Left kidney (tissue), 8 donors: ENCODE results near the gene GTPBP2. TPM values are rescaled to one million over a fixed set of nuclear protein-coding genes. Genes with fewer than 3 reads are reported as not detected.

ENCODE experiments used
- DNase-seq: peaks from one replicate; pipeline ENCODE4 v3.0.0-alpha.2; 2013
- long read RNA-seq, 8 donors: transcript quantifications; one replicate each; lab custom pipeline, GENCODE V29; 2026
- polyA plus RNA-seq: library from polyadenylated mRNA; unstranded; fragments of 120-200 nt; gene quantifications from one replicate; pipeline ENCODE4 v1.2.1, GENCODE V29; 2013; ENCODE audit not compliant: insufficient read length

Gene GTPBP2
- 63.7 TPM for polyA plus RNA-seq
- long read RNA-seq, donor 1, transcript GTPBP2-202 (12 exons, 2,933 nt) = major isoform, 5 of 5 reads
- long read RNA-seq, donor 1, partial matches to known transcripts = 0 of 5 reads
- long read RNA-seq, donor 1, other reads (novel, unspliced or antisense) = 0 of 5 reads
- long read RNA-seq, donor 2, partial matches to known transcripts = 0 of 25 reads
- long read RNA-seq, donor 2, other reads (novel, unspliced or antisense) = 23 of 25 reads
- long read RNA-seq, donor 3, partial matches to known transcripts = 19 of 19 reads
- long read RNA-seq, donor 3, other reads (novel, unspliced or antisense) = 0 of 19 reads
- long read RNA-seq, donor 4 = 0 reads
- long read RNA-seq, donor 5, transcript GTPBP2-202 (12 exons, 2,933 nt) = major isoform, 8 of 20 reads
- long read RNA-seq, donor 5, partial matches to known transcripts = 11 of 20 reads
- long read RNA-seq, donor 5, other reads (novel, unspliced or antisense) = 0 of 20 reads
- long read RNA-seq, donor 6, partial matches to known transcripts = 0 of 3 reads
- long read RNA-seq, donor 6, other reads (novel, unspliced or antisense) = 0 of 3 reads
- long read RNA-seq, donor 7, transcript GTPBP2-202 (12 exons, 2,933 nt) = major isoform, 7 of 7 reads
- long read RNA-seq, donor 7, partial matches to known transcripts = 0 of 7 reads
- long read RNA-seq, donor 7, other reads (novel, unspliced or antisense) = 0 of 7 reads
- long read RNA-seq, donor 8 = 0 reads

GRCh38 chr6:43629104-43629504 lies at the start of gene GTPBP2:
Gene GTPBP2, minus strand, starts transcription at chr6:43629264. Its CDS starts 102 bp downstream, at chr6:43629162.
- DNase-seq = peak; percentile 98

- DNase-seq = no peak
These were observed 49.3 kb upstream of the GTPBP2 start for GRCh38 chr6:43678341-43678740.

- DNase-seq = no peak
These were observed 48.7 kb upstream of the GTPBP2 start for GRCh38 chr6:43677759-43678158.

- no peak for DNase-seq
These were observed 48.0 kb upstream of the GTPBP2 start for GRCh38 chr6:43676962-43677606.

- DNase-seq = no peak
These were observed 45.9 kb upstream of the GTPBP2 start for GRCh38 chr6:43674921-43675320.

- DNase-seq = no peak
These were observed 45.2 kb upstream of the GTPBP2 start for GRCh38 chr6:43674291-43674690.

GRCh38 chr6:43673444-43674084 lies 44.5 kb upstream of the GTPBP2 start:
- peak; percentile 81 for DNase-seq

GRCh38 chr6:43671801-43672690 lies 43.0 kb upstream of the GTPBP2 start:
- DNase-seq = no peak

GRCh38 chr6:43671011-43671800 lies 42.1 kb upstream of the GTPBP2 start:
- DNase-seq = no peak

- no peak for DNase-seq
These were observed 41.5 kb upstream of the GTPBP2 start for GRCh38 chr6:43670623-43670986.

- DNase-seq = no peak
These were observed 41.0 kb upstream of the GTPBP2 start for GRCh38 chr6:43669922-43670622.

GRCh38 chr6:43669050-43669921 lies 40.2 kb upstream of the GTPBP2 start:
- no peak for DNase-seq

- peak; percentile 87 for DNase-seq
These were observed 39.3 kb upstream of the GTPBP2 start for GRCh38 chr6:43668151-43669028.

- DNase-seq = peak; percentile 79
These were observed 38.4 kb upstream of the GTPBP2 start for GRCh38 chr6:43667245-43668150.

GRCh38 chr6:43666196-43666920 lies 37.3 kb upstream of the GTPBP2 start:
- no peak for DNase-seq

GRCh38 chr6:43665376-43665775 lies 36.3 kb upstream of the GTPBP2 start:
- DNase-seq = no peak
